Activated CD8-positive, alpha-beta memory T cell treated with anti-CD3 and anti-CD28 coated beads, Interleukin-2, amount 50 U/mL, for 1 hour (primary cell): ENCODE data around the gene HID1.

Experiments
- DNase-seq: peaks from one replicate; pipeline ENCODE4 v3.0.0-alpha.2; 2020; ENCODE audit errors: extremely low read depth

HID1 gene

DNA sequence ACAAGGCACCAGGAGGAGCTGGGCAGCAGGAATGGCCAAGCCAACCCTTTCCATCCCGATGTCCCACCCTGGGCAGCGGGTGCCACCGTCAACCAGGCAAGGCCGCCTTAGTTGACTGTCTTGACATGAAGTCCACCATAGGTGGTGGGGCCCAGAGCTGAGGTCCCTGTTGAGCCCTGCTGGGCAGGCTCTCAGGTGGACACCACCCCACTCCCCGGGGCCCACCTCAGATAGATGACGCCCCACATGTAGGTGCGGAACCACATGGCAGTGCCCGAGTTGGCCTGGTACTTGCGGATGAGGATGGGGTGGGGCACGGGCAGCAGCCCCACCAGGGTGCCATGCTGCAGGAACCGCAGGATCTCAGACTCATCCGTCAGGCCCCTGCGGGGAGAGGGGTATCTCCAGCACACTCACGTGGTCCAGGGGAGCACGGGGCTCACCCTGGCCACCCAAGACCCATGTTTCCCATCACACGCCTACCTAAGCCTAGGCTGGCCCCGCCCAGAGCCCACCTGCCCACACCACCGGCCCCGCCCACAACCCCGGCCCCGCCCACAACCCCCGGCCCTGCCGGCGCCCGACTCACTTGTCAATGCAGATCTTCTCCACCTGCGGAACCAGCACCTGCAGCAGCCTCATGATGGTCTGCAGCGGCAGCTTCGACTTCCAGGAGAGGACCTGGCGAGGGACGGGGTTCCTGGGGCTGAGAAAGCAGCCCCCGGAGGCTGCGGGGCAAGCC lies 20.7 kb downstream of the HID1 start:
- DNase-seq = no peak

DNA sequence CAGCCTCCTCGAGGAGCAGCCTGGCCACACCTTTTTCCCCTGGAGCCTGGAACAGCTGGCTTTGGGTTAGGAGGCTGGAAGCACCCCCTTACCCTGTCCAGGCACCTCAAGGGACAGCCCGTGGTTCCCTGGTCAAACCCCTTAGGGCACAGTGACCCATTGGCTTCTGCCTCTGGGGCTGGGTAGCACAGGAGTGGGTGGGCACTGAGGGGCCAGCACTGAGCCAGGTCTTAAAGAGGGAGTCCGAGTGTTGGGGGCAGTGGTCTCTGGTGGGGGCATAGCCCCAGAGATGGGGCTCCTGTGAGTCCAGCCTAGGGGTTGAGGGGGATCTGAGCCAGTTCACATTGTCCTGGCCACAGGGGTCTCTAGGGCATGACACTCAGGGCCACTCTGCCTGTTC lies 21.5 kb downstream of the HID1 start:
- DNase-seq = no peak

DNA sequence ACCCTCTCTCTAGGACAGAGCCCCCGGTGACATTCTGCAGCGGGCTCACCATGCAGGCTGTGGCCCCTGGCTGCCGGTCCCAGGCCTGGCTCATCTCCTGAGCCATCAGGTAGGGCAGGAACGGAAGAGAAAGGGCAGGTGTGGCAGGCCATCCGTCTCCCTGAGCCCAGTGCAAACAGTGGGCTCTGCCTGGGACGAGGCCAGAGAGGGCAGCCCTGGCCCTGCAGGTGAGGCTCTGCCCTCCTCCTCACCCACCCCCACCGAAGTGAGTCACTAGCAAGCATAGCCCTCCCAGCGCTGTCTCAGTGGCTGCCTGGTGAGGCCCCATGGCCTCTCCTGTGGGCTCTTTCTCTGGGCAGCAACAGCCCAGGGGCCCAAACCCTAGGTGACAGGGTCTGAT lies 22.4 kb downstream of the HID1 start:
- no peak for DNase-seq

DNA sequence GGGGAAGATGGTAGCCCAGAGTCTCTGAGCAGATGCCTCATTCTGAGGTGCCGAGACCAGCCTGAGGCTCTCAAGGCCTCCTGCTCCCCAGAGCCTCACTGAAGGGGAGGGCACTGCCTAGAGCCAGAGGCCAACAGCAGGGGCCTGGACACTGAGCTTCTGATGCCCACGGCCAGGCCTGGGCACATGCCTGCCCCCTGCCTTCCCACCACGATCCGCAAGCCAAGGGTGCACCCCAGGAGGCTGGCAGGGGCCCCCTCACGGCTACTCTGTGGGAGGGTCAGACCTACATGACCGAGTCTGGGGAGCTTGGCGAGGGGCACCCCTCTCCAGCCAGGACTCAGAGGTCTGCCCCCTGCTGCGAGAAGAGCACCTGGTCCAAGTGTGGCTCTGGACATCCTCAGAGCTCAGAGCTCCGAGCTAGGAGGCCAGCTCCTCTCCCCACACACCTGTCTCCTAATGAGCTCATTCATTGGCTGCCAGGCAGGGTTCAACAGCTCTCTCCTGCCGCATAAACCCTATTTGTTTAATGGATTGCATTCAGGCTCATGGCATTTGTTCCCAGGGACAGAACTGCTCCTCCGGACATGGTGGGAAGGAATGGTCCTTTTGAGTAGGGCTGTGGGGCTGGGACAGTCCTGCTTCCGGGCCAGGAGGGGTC lies 23.0 kb downstream of the HID1 start:
- DNase-seq = no peak

DNA sequence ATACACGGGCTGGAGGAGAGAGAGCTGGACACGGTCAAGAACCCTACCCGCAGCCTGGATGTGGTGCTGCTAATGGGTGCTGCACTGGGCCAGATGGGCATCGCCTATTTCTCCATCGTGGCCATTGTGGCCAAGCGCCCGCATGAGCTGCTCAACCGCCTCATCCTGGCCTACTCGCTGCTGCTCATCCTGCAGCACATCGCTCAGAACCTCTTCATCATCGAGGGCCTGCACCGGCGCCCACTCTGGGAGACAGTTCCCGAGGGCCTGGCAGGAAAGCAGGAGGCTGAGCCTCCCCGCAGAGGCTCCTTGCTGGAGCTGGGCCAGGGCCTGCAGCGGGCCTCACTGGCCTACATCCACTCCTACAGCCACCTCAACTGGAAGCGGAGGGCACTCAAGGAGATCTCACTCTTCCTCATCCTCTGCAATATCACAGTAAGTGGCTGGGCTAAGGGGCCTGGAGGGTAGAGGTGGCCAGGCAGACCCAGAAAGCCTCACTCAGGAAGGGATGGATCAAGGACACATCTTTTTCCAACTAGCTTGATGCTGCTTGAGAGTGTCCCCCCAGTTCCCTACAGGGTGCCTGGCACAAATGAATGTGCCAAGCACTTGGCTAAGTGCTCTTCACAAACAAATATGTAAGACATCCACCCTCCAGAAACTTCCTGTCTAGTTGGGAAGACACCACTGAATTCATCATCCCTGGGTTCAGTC lies 25.4 kb downstream of the HID1 start:
- no peak for DNase-seq

DNA sequence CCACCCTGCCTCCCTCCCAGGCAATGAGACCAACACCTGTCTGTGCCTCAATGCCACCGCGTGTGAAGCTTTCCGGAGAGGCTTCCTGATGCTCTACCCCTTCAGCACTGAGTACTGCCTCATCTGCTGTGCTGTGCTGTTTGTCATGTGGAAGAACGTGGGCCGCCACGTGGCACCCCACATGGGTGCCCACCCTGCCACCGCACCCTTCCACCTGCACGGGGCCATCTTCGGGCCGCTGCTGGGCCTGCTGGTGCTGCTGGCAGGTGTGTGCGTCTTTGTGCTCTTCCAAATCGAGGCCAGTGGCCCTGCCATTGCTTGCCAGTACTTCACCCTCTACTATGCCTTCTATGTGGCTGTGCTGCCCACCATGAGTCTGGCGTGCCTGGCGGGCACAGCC lies 25.9 kb downstream of the HID1 start:
- no peak for DNase-seq

DNA sequence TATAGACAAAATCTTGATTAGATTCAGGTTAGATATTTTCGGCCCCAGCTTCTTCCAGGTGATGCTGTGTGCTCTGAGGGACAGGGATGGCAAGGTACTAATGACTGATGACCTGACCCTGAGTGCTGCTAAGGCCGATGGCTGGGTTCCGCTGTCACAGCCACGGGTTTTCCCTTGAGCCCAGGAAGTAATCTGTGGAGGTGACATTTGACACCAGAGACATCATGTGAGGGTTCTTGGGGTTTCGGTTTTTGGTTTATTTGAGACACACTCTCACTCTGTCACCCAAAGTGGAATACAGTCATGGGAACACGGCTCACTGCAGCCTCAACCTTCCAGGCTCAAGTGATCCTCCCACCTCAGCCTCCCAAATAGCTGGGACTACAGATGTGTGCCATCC lies 27.0 kb downstream of the HID1 start:
- no peak for DNase-seq

DNA sequence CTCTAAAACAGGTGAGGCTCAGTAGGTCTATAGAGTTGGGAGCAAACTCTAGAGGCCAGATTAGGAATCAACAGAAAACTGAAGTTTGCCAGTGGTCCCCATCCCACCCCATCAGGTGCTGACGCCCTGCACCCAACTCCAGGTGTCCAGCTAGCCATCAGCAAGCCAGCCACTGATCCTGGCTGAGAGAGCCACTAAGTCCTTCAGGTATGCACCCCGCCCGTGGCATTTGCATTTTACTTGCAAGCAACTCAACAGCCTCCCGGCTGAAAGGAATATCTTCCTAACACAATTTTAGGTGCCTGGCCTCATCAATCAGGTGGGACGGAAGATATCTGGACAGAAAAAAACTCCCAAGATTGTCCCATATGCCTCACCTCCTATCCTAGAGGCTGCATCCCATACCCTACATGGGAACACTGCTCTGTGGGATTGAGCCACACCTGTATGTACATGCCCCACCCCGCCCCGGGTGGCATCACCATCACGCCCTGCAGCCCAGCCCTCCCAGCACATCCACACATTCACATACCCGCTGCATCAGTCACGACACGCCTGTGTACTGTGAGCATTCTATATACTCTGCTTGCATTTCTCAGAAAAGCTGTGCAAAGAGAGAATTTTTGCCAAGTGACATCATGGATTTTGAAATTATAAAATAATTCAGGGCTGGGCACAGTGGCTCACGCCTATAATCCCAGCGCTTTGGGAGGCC lies 28.6 kb downstream of the HID1 start:
- no peak for DNase-seq

DNA sequence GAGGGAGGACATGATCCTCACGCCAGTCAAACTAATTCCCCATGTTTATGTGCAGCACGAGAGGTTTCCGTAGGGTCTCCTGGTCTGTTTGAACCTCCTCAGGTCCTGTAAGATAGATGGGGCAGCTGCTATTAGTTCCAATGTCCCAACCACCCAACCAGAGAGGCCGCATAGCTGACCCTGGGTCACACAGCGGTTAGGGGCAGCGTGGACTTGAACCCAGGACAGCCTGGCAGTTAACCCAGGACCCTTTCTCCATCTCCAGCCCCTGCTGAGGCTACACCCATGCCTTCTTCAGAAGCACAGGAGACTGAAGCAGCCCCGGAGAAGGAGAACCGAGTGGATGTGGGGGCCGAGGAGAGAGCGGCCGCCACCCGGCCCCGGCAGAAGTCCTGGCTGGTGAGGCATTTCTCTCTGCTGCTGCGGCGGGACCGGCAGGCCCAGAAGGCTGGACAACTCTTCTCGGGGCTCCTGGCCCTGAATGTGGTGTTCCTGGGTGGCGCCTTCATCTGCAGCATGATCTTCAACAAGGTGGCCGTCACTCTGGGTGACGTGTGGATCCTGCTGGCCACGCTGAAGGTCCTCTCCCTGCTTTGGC lies 31.3 kb downstream of the HID1 start:
- DNase-seq = no peak

DNA sequence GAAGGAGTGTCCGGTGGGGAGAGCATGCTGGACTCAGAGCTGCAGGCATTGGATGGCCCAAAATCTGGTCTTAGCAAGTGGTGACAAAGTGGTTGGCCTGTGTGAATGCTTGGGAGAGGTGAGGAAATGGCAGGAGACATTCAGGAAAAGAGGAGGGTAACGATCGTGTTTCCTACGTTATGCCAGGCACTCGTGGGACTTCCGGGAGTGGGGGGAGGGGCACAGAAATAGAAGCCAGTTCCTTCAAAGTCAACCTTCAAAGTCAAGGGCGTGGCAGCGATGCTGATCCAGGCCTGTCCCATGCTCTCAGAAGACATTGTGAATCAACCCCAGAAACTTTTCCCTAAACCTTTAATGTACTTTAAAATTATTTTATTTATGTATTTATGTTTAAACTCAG lies 33.0 kb downstream of the HID1 start:
- DNase-seq = no peak

DNA sequence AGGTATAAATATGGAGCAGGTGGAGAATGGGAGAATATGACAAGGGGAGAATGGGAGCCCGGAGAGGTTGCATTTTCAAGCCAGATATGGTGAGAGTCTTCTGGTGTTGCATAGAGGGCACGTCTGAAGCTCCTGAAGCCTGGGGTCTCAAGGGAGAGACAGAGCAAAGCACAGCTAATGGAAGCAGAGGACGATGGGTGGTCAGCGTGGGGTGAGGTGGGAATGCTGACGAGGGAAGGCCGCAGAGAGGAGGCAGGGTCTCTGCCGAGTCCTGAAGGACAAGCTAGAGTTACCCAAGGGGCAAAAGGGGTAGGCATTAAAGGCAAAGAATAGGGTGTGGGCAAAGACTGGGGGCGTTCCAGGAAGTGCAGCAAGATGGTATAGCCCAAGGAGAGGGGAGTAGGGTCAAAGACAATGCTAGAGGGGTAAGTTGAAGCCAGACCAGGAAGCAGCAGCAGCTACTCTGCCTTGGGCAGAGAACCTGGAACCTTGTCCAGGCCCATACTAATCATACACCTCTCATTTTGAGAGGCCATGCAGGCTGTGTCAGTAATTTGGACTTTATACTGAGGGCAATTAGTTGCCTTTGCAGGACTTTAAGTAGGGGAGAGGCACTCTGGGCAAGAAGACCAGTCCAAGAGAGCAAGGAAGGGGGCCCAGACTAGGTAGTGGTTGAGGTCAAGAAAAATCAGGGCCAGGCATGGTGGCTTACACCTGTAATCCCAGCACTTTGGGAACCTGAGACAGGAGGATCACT lies 34.2 kb downstream of the HID1 start:
- no peak for DNase-seq

DNA sequence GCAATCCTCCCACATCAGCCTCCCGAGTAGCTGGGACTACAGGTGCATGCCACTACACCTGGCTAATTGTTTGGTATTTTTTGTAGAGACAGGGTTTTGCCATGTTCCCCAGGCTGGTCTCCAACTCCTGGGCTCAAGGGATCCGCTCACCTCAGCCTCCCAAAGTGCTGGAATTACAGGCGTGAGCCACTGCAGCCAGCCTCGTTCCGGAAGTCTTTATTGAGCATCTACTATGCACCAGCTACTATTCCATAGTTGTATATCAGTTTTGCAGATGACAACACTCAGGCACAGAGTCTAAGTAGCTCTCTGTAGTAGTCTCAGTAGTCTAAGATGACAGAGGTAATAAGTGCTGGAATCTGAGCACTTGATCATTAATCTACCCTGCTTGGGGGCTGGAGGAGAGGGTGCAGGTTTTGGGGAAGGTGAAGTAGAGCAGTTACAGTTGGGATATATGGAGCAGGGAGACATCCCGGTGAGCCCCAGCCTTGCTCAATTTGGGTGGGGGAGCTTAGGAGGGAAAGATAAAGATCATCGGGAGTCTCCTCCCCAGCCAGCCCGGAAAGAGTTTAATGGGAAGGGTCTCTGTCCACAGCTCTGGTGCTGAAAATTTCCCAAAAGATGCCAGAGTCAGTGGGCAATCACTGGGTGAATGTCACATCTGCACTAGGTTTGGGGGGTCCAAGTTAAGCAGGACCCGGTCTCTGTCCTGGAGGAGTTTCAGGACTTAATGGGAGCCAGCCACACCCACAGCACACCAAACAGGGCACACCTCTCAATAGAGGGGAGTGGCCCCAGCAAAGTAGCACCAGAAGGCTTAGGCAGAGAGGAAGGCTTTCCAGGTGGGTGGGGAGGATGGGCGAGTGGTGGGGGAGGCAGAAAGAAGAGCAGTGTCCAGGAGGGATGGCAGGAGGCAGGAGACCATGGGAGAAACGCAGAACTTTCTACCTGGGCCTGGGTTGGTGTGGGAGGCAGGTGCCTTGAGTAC lies 35.2 kb downstream of the HID1 start:
- no peak for DNase-seq

DNA sequence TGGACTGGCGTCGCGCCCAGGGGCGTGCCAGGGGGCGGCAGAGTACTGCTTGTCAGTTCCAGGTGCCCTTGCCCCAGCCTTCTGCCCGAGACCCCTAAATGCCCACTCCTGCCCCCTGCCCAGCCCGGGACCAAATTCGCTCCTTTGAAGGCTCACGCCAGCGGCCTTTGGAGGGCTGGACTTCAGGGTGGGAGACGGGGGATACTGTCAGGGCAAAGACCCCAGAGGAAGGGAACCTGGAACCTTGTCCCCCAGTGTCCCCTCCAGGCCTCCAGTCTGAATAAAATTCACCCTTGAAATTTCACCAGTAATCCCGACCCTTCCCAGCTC lies 36.1 kb downstream of the HID1 start:
- no peak for DNase-seq

DNA sequence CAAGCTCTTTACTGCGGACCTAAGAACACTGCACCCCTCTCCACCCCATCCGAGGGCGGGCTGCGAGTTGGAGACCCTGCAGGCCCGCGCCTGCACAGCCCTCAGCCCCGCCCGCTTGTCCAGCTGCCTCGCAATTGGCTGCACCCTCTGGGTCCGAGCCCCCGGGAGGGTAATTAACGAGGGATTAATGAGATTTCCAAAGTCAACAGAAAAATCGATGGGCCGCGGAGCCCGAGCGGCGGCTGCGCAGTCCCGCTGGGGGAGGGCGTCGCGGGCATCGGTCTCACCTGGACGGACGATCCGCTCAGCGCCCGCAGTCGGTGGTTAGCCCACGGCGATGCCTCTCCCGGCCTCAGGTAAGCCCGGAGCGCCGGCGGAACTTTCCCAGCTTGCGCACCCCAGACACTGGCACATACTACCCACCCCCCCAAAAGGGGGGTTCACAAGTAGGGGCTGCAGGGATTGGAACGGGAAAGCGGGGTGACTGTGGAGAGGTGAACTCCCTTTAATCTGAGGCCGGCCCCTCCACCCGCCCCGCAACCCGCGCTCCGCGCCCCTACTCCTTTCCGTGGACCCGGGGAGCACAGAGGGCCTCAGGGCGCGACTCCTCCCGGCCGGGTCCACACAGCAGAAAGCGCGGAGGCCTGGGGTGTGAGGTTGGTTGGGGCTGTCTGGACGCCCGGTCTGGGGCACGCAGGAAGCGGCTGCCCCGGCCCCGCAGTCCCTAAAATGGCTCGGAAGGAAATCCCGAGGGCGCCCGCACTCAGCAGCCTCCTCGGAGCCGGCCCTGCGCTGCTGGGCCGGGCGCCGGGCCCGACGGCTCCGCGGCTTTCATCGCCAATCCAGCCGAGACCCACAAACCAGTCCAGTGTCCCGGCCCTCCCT lies 36.7 kb downstream of the HID1 start, which contains the start of gene OTOP3:
TSS of gene OTOP3 (plus strand) at position 314 of the 885 bp plus-strand sequence. CDS start at position 338, 24 bp downstream.
- DNase-seq = no peak

DNA sequence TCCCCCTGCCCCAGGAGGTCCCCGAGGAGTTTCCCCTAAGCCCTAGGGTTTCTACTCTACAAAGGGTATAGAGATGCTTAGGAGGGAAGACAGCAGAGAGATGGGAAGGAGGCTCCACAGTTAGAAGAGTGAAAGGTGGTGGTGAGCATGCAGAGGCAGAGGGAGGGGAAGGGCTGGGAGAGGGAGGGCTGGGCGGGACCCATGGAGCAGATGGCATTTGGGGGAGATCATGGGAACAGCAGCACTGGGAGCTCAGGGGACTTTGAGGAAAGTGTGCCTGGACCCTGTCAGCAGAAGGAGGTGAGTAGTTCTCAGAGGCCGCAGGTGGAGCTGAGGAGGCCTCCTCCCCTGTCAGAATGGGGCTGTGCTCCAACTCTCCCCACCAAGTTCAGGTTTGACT lies 37.5 kb downstream of the HID1 start:
- DNase-seq = no peak

DNA sequence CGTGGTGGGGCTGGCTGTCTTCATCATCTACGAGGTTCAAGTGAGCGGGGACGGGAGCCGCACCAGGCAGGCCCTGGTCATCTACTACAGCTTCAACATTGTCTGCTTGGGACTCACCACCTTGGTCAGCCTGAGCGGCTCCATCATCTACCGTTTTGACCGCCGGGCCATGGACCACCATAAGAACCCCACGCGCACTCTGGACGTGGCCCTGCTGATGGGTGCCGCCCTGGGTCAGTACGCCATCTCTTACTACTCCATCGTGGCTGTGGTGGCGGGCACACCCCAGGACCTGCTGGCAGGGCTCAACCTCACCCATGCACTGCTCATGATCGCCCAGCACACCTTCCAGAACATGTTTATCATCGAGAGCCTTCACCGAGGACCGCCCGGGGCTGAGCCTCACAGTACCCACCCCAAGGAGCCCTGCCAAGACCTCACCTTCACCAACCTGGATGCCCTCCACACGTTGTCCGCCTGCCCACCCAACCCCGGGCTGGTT lies 42.0 kb downstream of the HID1 start:
- DNase-seq = no peak

DNA sequence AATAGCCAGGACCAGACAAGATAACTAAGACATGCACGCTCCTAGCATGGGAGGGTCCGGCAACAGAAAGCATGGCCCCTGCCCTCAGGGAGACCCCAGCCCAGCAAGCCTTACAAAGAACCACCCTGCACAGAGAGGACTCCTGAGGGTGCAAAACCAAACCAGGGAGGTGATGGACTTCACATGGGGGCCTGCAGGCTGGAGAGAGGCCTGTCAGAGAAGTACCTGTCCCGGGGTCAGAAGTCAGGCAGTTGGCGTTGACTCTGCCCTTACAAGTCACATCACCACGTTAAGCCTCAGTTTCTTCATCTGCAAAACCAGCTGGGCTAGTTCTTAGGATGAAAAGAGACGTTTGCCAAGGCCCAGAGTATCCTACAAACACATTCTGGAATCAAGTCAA lies 43.8 kb downstream of the HID1 start:
- DNase-seq = no peak

DNA sequence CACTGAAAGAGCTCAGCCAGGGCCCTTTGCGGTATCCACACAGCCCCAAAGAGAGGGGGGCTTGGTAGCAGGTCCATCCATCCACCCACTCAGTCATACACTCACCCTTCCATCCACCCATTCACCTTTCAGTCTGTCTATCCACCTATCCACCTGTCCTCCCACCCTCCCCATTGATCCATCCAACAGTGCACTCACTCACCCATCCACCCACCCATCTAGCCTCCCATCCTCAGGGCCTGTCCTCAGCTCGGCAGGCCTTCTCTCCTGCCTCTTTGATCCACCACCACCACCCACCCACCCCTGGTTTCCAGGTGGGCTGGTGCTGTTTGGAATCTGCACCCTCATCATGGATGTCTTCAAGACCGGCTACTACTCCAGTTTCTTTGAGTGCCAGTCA lies 47.3 kb downstream of the HID1 start:
- no peak for DNase-seq
